HL-60 (cell line): ENCODE measurements around the gene COL6A2.

Experiments used
- DNase-seq, 2 experiments: peaks; one replicate each; pipeline ENCODE4 v3.0.0-alpha.2; 2010 to 2020; ENCODE audit warnings: low read depth in 1 of 2, low spot score in 1 of 2
- H3K27ac ChIP-seq: fragments of 250-450 bp; sonication (Bioruptor Pico); replicated peaks from 2 replicates; pipeline ENCODE4 v1.5.1; 2020; ENCODE audit warnings: mild to moderate bottlenecking, moderate library complexity
- H3K27me3 ChIP-seq: fragments of 250-450 bp; sonication (Bioruptor Pico); 2 replicates; pipeline ENCODE4 v1.5.1; 2021; ENCODE audit warnings: mild to moderate bottlenecking, moderate library complexity; ENCODE audit not compliant: insufficient read depth, poor library complexity, severe bottlenecking
- H3K4me3 ChIP-seq: replicated peaks from 2 replicates; pipeline ENCODE4 v1.5.1; 2011; ENCODE audit warnings: mild to moderate bottlenecking, control low read depth, low read length; ENCODE audit not compliant: insufficient read depth
- CTCF ChIP-seq: IDR thresholded peaks from one replicate; pipeline ENCODE4 v1.5.1; 2011; ENCODE audit warnings: low read length, control low read depth, inconsistent platforms; ENCODE audit not compliant: insufficient read depth
- GABPA ChIP-seq: IDR thresholded peaks from 2 replicates; pipeline ENCODE4 v1.6.1; 2012; ENCODE audit warnings: low read depth
- POLR2AphosphoS5 ChIP-seq: IDR thresholded peaks from 2 replicates; pipeline ENCODE4 v1.6.1; 2012; ENCODE audit warnings: low read depth
- REST ChIP-seq: IDR thresholded peaks from 2 replicates; pipeline ENCODE4 v1.6.1; 2012; ENCODE audit warnings: low read depth; ENCODE audit not compliant: insufficient replicate concordance
- SPI1 ChIP-seq: IDR thresholded peaks from 2 replicates; pipeline ENCODE4 v1.6.1; 2012; ENCODE audit warnings: low read depth, mild to moderate bottlenecking, borderline replicate concordance

The COL6A2 gene

GRCh38 chr21:46159390-46159789 lies 61.5 kb downstream of the COL6A2 start:
- Histone ChIP-seq H3K27me3 (no peaks in the 10 kb centered on the region), H3K27ac (no peak overlapping the region), H3K4me3 (no peak overlapping the region)
- no peak for DNase-seq
- TF ChIP-seq SPI1 (no peak), CTCF (no peak), REST (no peak), POLR2AphosphoS5 (no peak), GABPA (no peak)

- no peak overlapping the region for H3K27ac ChIP-seq
- H3K27me3 ChIP-seq = no peaks in the 10 kb centered on the region
- no peak for DNase-seq
- H3K4me3 ChIP-seq = no peak overlapping the region
- no peak for TF ChIP-seq REST
- no peak for TF ChIP-seq POLR2AphosphoS5
- TF ChIP-seq GABPA = no peak
- no peak for TF ChIP-seq SPI1
- TF ChIP-seq CTCF = no peak
Observed at GRCh38 chr21:46159841-46160656, 62.1 kb downstream of the COL6A2 start.

- DNase-seq = no peak
- Histone ChIP-seq H3K27me3 (no peaks in the 10 kb centered on the region), H3K27ac (no peak overlapping the region), H3K4me3 (no peak overlapping the region)
- no peak for TF ChIP-seq CTCF
- no peak for TF ChIP-seq REST
- no peak for TF ChIP-seq GABPA
- TF ChIP-seq SPI1 = no peak
- no peak for TF ChIP-seq POLR2AphosphoS5
Observed at GRCh38 chr21:46160657-46160906, 62.7 kb downstream of the COL6A2 start.
